Omental fat pad (tissue), 4 donors: ENCODE results near the gene AFF3. TPM values are rescaled to one million over a fixed set of nuclear protein-coding genes. Genes with fewer than 3 reads are reported as not detected.

ENCODE experiments used
- ATAC-seq: fragments of 150-250 bp; one replicate; pipeline ENCODE4 v1.9.1; 2016; ENCODE audit warnings: mild to moderate bottlenecking, moderate library complexity; ENCODE audit not compliant: low FRiP score
- DNase-seq: peaks from one replicate; pipeline ENCODE4 v3.0.0-alpha.2; 2019; ENCODE audit warnings: low spot score
- total RNA-seq, 4 donors: library from RNA; depleted of rRNA; stranded (reverse); fragments of >200 nt; gene quantifications; one replicate each; pipeline ENCODE4 v1.1.0, GENCODE V29; 2016
- TF ChIP-seq, protein P1 (sequence below), 3 donors: fragments of 450-650 bp; IDR thresholded peaks; one replicate each; pipeline ENCODE4 v1.5.1; 2016 to 2017; ENCODE audit warnings: antibody characterized with exemption in 3 of 3, mild to moderate bottlenecking in 3 of 3, moderate library complexity in 2 of 3

Gene AFF3
- total RNA-seq, 4 donors from 2014 or later = 1.4 to 6.0 (median 2.7) TPM

DNA sequence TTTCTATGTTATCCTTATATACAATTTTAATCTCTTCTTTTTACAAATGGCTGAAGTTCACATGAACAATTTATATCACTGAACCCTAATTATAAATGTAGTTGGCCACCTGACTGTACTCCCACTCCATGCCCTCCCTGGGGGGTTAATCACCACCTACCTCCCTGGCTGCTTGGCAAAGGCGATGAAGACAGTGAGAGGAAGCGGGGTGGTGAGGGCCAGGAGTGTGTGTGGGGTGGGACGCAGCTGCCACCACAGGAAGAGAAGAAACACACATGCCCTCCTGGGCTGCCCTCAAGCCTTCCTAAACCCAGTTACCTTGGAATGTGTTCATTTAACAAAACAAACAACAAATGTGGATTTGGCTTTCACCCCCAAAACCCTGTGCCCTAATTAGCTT lies 565.6 kb downstream of the AFF3 start:
- DNase-seq (no peak), ATAC-seq (no peak)
- TF ChIP-seq, protein P1, sequence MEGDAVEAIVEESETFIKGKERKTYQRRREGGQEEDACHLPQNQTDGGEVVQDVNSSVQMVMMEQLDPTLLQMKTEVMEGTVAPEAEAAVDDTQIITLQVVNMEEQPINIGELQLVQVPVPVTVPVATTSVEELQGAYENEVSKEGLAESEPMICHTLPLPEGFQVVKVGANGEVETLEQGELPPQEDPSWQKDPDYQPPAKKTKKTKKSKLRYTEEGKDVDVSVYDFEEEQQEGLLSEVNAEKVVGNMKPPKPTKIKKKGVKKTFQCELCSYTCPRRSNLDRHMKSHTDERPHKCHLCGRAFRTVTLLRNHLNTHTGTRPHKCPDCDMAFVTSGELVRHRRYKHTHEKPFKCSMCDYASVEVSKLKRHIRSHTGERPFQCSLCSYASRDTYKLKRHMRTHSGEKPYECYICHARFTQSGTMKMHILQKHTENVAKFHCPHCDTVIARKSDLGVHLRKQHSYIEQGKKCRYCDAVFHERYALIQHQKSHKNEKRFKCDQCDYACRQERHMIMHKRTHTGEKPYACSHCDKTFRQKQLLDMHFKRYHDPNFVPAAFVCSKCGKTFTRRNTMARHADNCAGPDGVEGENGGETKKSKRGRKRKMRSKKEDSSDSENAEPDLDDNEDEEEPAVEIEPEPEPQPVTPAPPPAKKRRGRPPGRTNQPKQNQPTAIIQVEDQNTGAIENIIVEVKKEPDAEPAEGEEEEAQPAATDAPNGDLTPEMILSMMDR (IDR thresholded peaks at IDR 0.05) = no peak

DNA sequence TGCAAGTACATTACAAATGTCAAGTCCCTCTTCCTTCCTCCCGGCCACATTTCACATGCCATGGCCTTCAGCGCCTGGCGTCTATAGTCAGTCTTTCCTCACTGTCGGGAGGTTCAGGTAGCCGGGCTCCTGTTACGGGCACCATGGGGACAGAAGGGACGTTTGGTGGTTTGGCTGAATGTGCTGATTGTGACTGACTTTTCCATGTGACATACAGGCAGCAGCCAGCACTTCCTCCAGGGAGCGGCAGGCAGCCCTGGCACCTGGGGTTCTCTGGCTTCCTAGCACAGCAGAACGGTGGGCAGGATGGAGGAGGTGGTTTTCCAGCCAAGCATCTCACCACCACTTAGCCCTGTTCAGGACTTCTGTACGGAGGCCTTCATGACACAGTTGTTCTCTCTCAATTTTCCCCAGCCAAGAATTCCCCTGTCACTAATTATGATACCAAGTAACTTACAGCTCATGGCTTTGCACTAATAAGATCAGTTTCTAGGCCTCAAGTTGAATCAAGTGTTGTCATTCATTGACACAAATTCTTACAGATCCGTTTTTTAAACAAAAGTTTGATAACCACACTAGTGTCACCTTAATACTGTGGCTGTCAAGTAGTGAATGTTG lies 568.6 kb downstream of the AFF3 start:
- DNase-seq (no peak), ATAC-seq (no peak)
- TF ChIP-seq, protein P1 (IDR thresholded peaks at IDR 0.05) = no peak

DNA sequence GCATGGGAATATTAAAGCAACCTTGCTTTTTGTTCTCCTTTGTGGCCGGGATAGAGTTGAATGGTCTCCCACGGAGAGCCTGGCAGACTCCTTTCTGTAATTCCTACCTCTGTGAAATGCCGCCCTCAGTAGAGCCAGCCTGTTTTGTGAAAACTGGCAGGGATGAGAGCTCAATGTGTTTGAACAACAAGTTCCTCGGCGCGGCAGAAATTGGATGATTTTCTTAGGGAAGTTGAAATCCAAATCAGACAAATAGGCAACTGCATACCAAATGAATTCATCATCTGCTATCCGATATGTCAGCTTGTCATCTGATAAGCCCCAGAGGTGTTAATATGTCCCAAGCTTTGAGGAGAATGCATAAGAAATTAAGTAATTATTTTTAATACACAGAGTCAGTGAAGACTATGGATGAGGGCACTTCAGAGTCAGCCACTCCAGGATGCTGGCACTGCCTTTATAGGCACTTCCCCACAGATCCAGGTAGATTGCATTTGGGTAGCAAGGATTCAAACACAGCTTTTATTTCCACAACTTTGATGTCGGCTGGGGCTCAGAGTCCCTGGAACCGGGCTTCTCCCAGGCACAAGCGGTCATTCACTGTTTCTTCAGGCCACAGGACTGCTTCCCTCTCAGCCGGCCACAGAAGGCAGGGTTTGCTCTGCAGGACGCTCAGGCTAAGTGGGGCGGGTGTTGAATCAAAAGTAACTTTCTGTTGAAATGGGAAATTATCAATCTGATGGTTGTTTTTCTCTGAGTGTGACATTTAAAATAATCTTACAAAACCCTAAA lies 569.8 kb downstream of the AFF3 start:
- ATAC-seq (no peak), DNase-seq (no peak)
- TF ChIP-seq, protein P1 (IDR thresholded peaks at IDR 0.05) = no peak

DNA sequence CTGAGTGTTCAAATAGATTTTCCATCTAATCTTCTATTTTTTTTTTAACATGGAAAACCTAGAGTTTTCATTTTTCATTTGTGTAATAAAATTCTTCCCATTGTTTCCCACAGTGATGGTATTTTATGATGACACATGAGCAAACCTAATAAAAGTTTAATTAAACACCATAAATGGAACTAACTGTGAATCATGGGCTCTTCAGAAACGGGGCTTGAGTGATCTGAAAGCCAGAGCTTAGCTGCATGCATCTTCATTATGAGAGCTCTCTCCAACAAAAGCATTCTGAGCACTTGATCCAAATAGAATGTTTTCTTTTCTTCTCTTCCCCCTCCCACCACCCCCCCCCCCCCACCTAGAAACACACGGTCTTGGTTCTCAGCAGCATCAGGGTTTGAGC lies 570.4 kb downstream of the AFF3 start:
- TF ChIP-seq, protein P1 (IDR thresholded peaks at IDR 0.05) = no peak
- DNase-seq (no peak), ATAC-seq (no peak)

DNA sequence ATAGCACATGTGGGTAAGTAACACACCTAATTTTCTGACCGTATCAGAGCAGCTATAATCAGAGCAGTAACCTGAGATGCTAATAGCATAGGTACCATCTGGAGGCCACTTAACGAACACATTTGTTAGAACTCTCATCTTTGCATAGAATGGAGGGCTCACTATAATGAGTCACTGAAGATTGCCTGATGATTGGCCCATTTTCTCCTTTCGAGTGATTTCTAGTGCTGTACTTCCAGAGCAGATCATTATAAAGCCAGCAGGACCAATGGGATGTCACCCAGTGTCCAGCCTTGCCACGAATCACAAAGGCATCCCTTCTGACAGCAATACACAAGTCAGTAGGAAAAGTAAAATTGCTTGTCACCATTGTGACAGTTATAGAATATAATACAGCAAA lies 570.9 kb downstream of the AFF3 start:
- TF ChIP-seq, protein P1 (IDR thresholded peaks at IDR 0.05) = no peak
- ATAC-seq = no peak
- DNase-seq = no peak

DNA sequence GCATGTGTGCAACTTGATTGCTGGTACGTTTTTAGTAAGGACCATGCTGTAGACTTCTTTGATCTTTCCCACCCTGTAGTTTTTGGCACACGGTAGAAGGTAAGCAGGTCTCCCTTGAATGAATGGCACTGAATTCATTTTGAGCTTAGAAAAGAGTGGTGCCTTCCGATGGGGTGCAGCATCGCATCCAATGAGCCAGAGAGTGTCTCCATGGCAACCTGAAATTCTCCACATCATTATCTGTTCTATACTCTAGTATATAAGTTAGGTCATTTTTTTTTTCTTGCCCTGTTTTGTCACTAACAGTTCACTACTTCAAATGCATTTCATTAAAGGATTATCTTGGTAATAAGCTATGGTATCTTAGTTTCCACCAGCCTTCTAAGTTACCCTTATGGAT lies 571.4 kb downstream of the AFF3 start:
- ATAC-seq (no peak), DNase-seq (no peak)
- TF ChIP-seq, protein P1 (IDR thresholded peaks at IDR 0.05) = no peak

DNA sequence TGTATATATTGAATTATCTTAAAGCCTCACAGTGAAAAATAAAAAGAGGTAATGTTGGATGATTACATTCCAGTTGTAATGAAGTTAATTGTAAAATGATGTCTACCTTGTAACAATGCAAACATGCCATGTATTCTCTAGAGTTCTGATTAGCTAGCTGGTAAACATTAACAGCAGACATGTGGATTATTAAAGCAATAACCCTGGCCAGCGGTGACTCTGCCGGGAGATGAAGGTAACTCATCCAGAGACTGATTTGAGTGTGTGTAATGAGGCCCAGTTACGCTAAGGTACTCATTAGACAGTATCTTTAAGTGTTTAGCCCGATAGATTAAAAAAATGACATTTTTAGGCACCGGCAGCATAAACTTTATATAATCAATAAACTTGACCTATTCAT lies 573.0 kb downstream of the AFF3 start:
- ATAC-seq (no peak), DNase-seq (no peak)
- TF ChIP-seq, protein P1 (IDR thresholded peaks at IDR 0.05) = no peak
